ENCODE results near the gene IL1RL2.
A peak's percentile ranks its signal among the peaks of the same experiment; 100 is the strongest.

IL1RL2 gene

DNA sequence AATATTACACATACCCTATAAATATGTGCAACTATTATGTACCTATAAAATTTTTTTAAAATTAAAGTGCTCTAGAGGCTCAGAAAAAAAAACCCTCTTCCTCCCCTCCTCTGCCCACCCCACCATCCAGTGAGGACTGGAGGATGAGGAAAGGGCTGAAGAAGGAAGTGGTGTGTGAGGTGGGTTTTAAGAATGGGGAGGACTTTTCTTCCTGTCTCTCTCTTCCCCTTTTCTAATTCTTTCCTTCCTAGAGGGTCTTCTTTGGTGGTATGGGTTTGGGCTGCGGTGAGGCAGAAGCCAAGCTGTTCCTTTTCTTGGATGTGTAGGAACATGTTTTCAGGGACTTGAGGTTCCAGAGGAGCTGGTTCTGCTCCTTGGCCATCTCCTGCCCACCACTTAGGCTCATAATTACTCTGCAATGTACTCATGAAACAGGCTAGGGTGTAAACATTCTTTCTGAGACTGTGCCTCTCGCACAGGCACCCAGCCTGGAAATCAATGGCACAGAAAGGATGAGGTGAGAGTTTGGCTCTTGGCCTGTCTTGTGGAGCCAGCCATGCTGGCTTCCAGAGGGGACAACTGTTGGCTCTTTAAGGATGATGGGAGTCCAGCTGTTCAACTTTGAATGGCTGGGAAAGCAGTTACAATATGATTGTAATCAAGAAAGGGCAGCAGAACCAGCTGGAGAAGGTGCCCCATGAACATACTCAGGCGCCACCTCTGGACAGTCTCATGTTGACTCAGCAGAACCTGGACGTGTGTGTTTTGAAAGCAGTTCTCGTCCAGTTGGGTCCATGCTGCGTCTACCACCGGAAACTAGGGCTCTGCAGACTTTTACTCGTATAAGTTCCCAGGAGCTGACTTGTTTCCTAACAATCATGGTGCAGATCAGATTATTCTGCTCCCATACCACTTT lies 38.3 kb downstream of the IL1RL2 start:
- Histone ChIP-seq H3K4me3 (ENCODE audit: low read length) (no peak overlapping the region), H3K27me3 (ENCODE audit: control insufficient read depth, insufficient read depth, low read length) (no peaks in the 10 kb centered on the region), H3K4me1 (ENCODE audit: control insufficient read depth, insufficient read depth, low read length) (peaks cover 16% of the 10 kb centered on the region), H3K9ac (ENCODE audit: low read length) (no peak overlapping the region), H3K27ac (ENCODE audit: low read depth, low read length) (no peak overlapping the region), H3K36me3 (ENCODE audit: control insufficient read depth, insufficient read depth, low read length) (no peaks in the 10 kb centered on the region)

DNA sequence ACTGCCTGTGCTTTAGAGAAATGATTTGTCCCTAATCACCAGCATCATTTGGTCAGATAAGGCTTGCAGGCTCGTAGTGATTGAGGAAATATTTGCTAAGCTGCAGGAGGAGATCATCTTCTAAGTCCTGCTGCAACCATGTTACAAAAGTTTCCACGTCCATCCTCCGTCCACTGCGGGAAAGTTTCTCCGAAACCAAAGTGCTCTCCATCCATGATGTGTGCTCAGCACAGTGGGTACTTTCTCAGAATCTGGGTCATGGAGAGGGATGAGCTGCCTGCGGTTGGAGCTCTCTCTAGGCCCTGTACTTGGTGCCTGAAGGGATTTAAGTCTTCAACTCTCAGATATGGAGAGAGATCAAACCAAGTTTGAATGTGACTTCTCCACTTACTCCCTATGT lies 39.3 kb downstream of the IL1RL2 start:
- no peaks in the 10 kb centered on the region for H3K36me3 ChIP-seq (ENCODE audit: control insufficient read depth, insufficient read depth, low read length)
- peak overlapping the region; percentile 94 for H3K27ac ChIP-seq (ENCODE audit: low read depth, low read length)
- H3K4me1 ChIP-seq (ENCODE audit: control insufficient read depth, insufficient read depth, low read length), result peaks cover 16% of the 10 kb centered on the region
- no peak overlapping the region for H3K4me3 ChIP-seq (ENCODE audit: low read length)
- H3K27me3 ChIP-seq (ENCODE audit: control insufficient read depth, insufficient read depth, low read length), result no peaks in the 10 kb centered on the region
- no peak overlapping the region for H3K9ac ChIP-seq (ENCODE audit: low read length)

DNA sequence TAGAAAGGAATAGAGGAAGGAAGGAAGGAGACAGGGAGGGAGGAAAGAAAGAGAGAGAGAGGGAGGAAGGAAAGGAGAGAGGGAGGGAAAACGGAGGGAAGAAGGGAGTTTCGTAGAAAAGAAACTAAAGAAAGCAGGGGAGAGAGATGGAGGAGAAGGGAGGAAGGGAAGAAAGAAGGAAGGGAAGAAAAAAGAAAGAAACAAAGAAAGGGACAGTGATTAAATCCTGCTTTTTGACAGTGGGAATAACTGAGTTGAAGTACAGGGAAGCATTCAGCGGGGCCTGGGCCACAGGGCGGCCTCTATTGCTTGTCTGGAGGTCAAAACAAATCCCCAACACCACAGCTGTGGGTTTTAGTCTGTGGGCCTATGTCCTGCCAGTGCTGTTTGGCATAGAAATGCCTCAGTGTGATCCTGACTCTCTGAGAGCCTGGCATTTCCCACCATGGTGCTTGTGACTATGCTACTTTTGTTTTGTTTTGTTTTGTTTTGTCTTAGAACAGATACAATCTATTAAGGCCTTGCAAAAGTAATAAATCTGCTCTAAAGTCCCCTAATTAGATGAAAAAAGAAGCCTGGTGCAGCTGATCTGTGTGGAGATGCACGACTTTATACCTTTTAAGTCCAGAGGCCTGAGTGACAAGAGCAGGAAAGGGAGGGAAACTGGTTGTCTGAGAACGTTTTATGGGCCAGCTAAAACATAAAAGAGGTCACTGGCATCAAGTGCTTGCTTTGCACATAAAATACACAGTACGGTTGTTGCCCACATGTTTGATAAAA lies 40.0 kb downstream of the IL1RL2 start:
- H3K4me3 ChIP-seq (ENCODE audit: low read length), result peak overlapping the region; percentile 52
- no peaks in the 10 kb centered on the region for H3K27me3 ChIP-seq (ENCODE audit: control insufficient read depth, insufficient read depth, low read length)
- H3K36me3 ChIP-seq (ENCODE audit: control insufficient read depth, insufficient read depth, low read length), result no peaks in the 10 kb centered on the region
- no peak overlapping the region for H3K9ac ChIP-seq (ENCODE audit: low read length)
- H3K4me1 ChIP-seq (ENCODE audit: control insufficient read depth, insufficient read depth, low read length), result peaks cover 16% of the 10 kb centered on the region
- peak overlapping the region; percentile 94 for H3K27ac ChIP-seq (ENCODE audit: low read depth, low read length)

DNA sequence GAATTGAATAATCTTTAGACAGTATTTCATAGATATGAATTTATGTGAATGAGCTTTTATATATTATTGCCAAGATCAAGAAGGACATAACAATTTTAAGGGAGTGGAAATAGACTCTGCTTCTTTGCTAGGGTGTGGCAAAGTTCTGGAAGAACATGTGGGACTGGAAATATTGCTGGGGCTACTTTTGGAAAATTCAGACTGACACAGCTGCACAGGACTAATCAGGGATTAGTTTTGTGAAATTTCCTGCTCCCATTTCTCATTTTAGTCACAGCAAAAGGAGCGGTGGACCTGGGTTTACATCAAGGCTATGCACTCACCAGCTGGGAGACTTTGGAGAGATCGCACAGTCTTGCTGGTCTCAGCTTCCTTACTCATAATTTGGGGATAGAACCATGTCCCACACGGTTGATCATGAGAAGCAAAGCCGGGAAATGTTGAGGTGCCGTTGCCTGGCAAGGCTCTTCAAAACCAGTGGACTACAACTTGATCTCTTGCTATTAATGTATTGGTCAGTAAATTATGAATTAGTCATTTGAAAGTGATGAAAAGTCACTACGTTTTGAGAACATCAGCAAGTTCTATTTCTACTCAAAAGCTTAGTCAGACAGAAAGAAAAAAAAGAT lies 42.4 kb downstream of the IL1RL2 start:
- Histone ChIP-seq H3K4me3 (ENCODE audit: low read length) (no peak overlapping the region), H3K4me1 (ENCODE audit: control insufficient read depth, insufficient read depth, low read length) (peaks cover 16% of the 10 kb centered on the region), H3K9ac (ENCODE audit: low read length) (no peak overlapping the region), H3K27me3 (ENCODE audit: control insufficient read depth, insufficient read depth, low read length) (no peaks in the 10 kb centered on the region), H3K36me3 (ENCODE audit: control insufficient read depth, insufficient read depth, low read length) (no peaks in the 10 kb centered on the region), H3K27ac (ENCODE audit: low read depth, low read length) (no peak overlapping the region)

DNA sequence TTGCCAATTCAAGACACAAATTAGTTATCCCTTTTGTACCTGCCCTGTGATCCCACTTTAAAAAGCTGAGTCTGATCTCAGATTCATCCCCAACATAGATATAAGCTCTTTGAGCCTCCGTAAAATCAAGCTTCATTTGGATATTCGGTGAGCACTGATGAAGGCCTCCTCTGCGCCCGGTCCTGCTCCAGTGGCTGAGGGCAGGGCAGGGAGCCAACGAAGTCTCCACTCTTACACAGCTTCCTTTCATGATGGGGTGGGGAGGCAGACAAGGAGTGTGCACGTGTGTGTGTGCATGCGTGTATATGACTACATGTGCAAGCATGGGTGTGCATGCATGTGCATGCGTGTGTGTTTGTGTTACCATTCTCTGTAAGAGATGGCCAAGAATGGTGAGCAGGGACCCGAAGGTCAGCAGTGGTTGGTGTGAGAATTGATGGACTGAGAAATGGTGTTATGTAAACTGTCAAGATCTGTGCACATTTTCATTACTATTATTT lies 43.6 kb downstream of the IL1RL2 start:
- no peaks in the 10 kb centered on the region for H3K27me3 ChIP-seq (ENCODE audit: control insufficient read depth, insufficient read depth, low read length)
- no peak overlapping the region for H3K9ac ChIP-seq (ENCODE audit: low read length)
- no peak overlapping the region for H3K27ac ChIP-seq (ENCODE audit: low read depth, low read length)
- H3K4me1 ChIP-seq (ENCODE audit: control insufficient read depth, insufficient read depth, low read length), result peaks cover 16% of the 10 kb centered on the region
- no peaks in the 10 kb centered on the region for H3K36me3 ChIP-seq (ENCODE audit: control insufficient read depth, insufficient read depth, low read length)
- H3K4me3 ChIP-seq (ENCODE audit: low read length), result no peak overlapping the region

DNA sequence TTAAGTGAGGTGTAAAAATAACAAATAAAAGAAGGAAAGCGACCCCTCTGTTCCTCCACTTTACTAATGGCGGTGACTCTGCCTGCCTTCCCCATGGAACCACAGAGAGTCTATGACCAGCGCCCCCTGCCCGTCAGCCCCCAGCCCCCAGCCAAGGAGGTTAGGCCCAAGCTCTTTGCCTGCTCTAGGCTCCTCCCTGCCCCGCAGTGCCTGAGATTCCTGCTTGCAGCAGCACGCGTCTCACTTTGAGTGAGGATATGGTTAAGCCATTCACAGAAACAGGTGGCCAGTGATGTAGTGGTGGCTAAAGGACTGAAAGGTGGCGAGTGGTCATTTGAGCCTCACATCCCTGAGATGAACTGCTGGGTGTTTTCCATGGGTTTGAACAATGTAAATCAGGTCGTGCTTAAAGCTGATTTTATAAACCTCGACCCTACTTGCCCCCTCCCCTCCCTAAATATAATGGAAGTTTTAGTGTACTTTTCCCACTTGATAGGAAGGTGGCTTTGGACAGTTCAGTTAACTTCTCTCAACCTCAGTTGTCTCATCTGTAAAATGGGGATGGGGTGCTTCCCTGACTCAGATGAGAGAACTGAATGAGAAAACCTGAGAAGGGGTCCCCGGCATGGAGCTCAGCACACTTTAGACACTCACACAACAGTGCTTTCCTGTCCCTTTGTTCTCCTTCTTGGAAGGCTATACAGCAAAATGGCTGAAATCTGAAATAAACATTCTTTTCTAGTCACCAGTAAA lies 46.5 kb downstream of the IL1RL2 start:
- Histone ChIP-seq H3K27ac (ENCODE audit: low read depth, low read length) (no peak overlapping the region), H3K9ac (ENCODE audit: low read length) (no peak overlapping the region), H3K4me3 (ENCODE audit: low read length) (no peak overlapping the region), H3K4me1 (ENCODE audit: control insufficient read depth, insufficient read depth, low read length) (peaks cover 1% of the 10 kb centered on the region), H3K36me3 (ENCODE audit: control insufficient read depth, insufficient read depth, low read length) (no peaks in the 10 kb centered on the region), H3K27me3 (ENCODE audit: control insufficient read depth, insufficient read depth, low read length) (no peaks in the 10 kb centered on the region)

DNA sequence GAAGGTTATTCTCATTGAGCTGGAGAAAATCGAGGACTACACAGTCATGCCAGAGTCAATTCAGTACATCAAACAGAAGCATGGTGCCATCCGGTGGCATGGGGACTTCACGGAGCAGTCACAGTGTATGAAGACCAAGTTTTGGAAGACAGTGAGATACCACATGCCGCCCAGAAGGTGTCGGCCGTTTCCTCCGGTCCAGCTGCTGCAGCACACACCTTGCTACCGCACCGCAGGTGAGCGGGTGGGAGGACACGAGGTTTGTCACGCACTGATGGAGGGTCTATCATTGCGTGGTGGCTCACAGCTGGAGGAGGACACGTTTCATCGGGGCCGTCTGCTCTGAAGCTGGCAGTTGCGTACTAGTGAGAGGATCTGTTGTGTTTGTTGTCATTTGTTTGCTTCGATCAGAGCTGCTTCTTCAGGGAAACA lies 48.2 kb downstream of the IL1RL2 start:
- H3K27me3 ChIP-seq (ENCODE audit: control insufficient read depth, insufficient read depth, low read length), result no peaks in the 10 kb centered on the region
- H3K36me3 ChIP-seq (ENCODE audit: control insufficient read depth, insufficient read depth, low read length), result no peaks in the 10 kb centered on the region
- H3K4me1 ChIP-seq (ENCODE audit: control insufficient read depth, insufficient read depth, low read length), result no peaks in the 10 kb centered on the region
- no peak overlapping the region for H3K9ac ChIP-seq (ENCODE audit: low read length)
- H3K27ac ChIP-seq (ENCODE audit: low read depth, low read length), result no peak overlapping the region
- no peak overlapping the region for H3K4me3 ChIP-seq (ENCODE audit: low read length)

DNA sequence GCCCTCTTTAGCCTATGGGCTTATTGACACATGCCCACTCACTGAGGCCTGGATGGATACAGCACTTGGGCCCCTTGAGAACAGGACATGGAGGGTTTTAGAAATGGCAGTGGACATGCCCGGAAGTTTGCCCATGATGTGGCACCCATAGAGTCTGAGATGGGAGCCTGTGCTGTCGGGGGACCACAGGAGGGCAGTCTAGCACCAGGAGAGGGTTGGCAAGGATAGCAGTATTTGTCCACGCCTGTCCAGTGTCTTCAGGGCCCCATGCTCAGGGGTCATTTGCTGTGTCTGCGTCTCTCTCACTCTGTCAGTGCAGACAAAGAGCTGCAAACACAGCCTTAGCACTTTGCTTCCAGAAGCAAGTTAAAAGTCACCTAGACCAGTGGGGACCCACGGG lies 48.7 kb downstream of the IL1RL2 start:
- peaks cover 1% of the 10 kb centered on the region for H3K4me1 ChIP-seq (ENCODE audit: control insufficient read depth, insufficient read depth, low read length)
- no peaks in the 10 kb centered on the region for H3K36me3 ChIP-seq (ENCODE audit: control insufficient read depth, insufficient read depth, low read length)
- no peak overlapping the region for H3K27ac ChIP-seq (ENCODE audit: low read depth, low read length)
- no peak overlapping the region for H3K9ac ChIP-seq (ENCODE audit: low read length)
- H3K4me3 ChIP-seq (ENCODE audit: low read length), result no peak overlapping the region
- no peaks in the 10 kb centered on the region for H3K27me3 ChIP-seq (ENCODE audit: control insufficient read depth, insufficient read depth, low read length)

DNA sequence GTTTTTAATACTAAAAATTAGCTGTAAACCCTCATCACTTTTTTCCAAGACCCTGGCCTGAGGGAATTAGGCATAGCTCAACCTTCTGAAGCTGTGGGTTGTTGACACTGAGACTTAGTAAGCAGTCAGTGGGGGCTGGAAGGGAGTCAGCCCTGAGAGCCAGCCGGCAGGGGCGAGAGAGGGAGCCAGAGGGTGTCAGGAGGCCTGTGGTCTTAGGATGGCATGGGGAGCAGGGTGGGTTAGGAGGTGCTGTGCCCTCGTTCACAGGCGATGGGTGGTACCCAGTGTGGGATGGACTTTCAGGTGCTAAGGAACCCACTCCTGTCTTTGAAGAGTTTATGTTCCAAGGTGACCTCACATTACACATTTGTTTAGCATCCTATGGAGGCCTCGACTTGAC lies 49.3 kb downstream of the IL1RL2 start:
- no peaks in the 10 kb centered on the region for H3K27me3 ChIP-seq (ENCODE audit: control insufficient read depth, insufficient read depth, low read length)
- no peaks in the 10 kb centered on the region for H3K36me3 ChIP-seq (ENCODE audit: control insufficient read depth, insufficient read depth, low read length)
- no peak overlapping the region for H3K27ac ChIP-seq (ENCODE audit: low read depth, low read length)
- H3K4me3 ChIP-seq (ENCODE audit: low read length), result no peak overlapping the region
- no peak overlapping the region for H3K9ac ChIP-seq (ENCODE audit: low read length)
- peaks cover 4% of the 10 kb centered on the region for H3K4me1 ChIP-seq (ENCODE audit: control insufficient read depth, insufficient read depth, low read length)

DNA sequence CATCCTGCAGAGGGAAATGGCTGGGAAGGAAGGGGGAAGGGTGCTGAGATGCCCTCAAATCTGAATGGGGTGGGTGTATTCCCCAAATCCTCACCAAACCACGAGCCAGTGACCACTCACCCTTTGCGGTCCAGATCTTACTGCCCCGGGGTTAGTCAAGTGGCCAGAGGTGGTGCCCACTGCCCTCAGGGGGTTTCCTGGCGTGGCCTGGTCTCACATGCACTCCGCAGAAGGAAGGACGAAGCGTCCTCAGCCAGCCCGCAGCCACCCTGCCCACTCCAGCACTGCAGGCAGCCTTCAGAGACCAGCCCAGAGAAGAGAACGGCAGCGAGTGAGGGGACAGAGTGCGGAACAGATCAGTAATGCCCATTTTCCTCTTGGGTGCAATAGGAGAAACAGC lies 50.4 kb downstream of the IL1RL2 start:
- no peak overlapping the region for H3K9ac ChIP-seq (ENCODE audit: low read length)
- H3K4me1 ChIP-seq (ENCODE audit: control insufficient read depth, insufficient read depth, low read length), result peaks cover 4% of the 10 kb centered on the region
- no peaks in the 10 kb centered on the region for H3K36me3 ChIP-seq (ENCODE audit: control insufficient read depth, insufficient read depth, low read length)
- no peak overlapping the region for H3K4me3 ChIP-seq (ENCODE audit: low read length)
- no peak overlapping the region for H3K27ac ChIP-seq (ENCODE audit: low read depth, low read length)
- no peaks in the 10 kb centered on the region for H3K27me3 ChIP-seq (ENCODE audit: control insufficient read depth, insufficient read depth, low read length)

DNA sequence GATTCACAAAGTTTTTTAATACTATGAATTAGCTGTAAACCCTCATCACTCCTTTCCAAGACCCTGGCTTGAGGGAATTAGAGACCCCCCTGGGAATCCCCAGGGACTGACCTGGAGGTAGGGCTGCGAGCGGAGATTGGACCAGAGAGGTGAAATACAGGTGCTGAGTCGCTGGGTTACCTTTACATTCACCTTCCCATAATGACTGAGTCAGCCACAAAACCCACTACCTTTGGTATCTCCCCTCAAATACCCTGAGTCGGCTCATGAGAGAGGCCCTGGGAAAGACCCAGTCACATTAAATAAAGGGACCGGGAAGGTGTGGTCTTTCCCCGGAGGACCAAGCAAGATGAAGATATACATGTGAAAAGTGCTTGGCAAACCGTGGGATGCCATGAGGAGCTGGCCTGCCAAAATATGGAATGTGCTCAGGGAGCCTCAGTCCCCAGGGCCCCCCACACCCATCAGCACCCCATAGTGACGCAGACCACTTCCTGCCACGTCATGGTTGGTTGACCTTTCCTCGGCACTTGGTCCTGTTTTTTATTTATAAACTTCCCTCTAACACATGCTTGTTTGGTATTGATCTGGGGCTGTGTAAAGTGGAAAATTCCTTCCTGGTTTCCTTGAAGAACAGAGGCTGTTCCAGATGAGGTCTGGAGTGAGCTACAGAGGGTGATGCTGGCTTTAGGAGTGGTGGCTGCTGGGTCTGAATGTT lies 51.4 kb downstream of the IL1RL2 start:
- H3K27ac ChIP-seq (ENCODE audit: low read depth, low read length), result no peak overlapping the region
- peaks cover 4% of the 10 kb centered on the region for H3K4me1 ChIP-seq (ENCODE audit: control insufficient read depth, insufficient read depth, low read length)

More for the DNA sequence above, 51.4 kb downstream of the IL1RL2 start:
- no peak overlapping the region for H3K9ac ChIP-seq (ENCODE audit: low read length)
- H3K27me3 ChIP-seq (ENCODE audit: control insufficient read depth, insufficient read depth, low read length), result no peaks in the 10 kb centered on the region
- H3K36me3 ChIP-seq (ENCODE audit: control insufficient read depth, insufficient read depth, low read length), result no peaks in the 10 kb centered on the region
- H3K4me3 ChIP-seq (ENCODE audit: low read length), result no peak overlapping the region

Measured in rectal smooth muscle tissue (tissue), 1 donor.